GM06990 (cell line): Measurements from ENCODE around the gene FHIT.

Source experiments
- DNase-seq: peaks from one replicate; pipeline ENCODE4 v3.0.0-alpha.2; 2011; ENCODE audit not compliant: insufficient read length; ENCODE audit errors: extremely low read depth
- H3K27me3 ChIP-seq: replicated peaks from 2 replicates; pipeline ENCODE4 v1.6.0; 2011; ENCODE audit warnings: low read length; ENCODE audit not compliant: control insufficient read depth, insufficient read depth
- H3K36me3 ChIP-seq: 2 replicates; pipeline ENCODE4 v1.5.1; 2011; ENCODE audit warnings: low read length; ENCODE audit not compliant: control insufficient read depth, insufficient read depth
- H3K4me3 ChIP-seq: replicated peaks from 2 replicates; pipeline ENCODE4 v1.5.1; 2011; ENCODE audit warnings: low read depth, mild to moderate bottlenecking, control low read depth, low read length
- TF ChIP-seq, protein P1 (sequence below): IDR thresholded peaks from 2 replicates; pipeline ENCODE4 v1.5.1; 2011; ENCODE audit warnings: low read length, control low read depth, mild to moderate bottlenecking, inconsistent platforms; ENCODE audit not compliant: insufficient read depth, poor library complexity, severe bottlenecking

FHIT gene

DNA sequence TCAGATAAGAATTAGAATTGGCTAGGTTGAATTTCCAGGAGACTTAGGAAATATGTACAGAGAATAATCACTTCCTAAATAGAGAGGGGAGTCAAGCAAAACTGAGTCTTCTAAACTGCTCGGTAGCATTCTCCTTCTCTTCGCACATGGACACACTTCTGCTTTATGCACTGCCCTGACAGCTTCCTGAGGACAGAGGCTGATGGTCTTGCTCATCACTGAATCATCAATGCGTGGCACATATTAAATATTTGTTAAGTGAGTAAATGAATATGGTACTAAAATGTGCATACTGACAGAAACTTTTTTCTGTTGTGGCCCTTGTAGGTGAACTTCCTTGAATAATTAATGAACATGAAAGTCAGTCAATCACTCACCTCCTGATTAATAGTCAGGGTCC lies 315.5 kb downstream of the FHIT start:
- TF ChIP-seq, protein P1, sequence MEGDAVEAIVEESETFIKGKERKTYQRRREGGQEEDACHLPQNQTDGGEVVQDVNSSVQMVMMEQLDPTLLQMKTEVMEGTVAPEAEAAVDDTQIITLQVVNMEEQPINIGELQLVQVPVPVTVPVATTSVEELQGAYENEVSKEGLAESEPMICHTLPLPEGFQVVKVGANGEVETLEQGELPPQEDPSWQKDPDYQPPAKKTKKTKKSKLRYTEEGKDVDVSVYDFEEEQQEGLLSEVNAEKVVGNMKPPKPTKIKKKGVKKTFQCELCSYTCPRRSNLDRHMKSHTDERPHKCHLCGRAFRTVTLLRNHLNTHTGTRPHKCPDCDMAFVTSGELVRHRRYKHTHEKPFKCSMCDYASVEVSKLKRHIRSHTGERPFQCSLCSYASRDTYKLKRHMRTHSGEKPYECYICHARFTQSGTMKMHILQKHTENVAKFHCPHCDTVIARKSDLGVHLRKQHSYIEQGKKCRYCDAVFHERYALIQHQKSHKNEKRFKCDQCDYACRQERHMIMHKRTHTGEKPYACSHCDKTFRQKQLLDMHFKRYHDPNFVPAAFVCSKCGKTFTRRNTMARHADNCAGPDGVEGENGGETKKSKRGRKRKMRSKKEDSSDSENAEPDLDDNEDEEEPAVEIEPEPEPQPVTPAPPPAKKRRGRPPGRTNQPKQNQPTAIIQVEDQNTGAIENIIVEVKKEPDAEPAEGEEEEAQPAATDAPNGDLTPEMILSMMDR, result no peak
- no peak overlapping the region for H3K4me3 ChIP-seq
- H3K36me3 ChIP-seq, result no peaks in the 10 kb centered on the region
- DNase-seq, result no peak
- H3K27me3 ChIP-seq, result no peaks in the 10 kb centered on the region

DNA sequence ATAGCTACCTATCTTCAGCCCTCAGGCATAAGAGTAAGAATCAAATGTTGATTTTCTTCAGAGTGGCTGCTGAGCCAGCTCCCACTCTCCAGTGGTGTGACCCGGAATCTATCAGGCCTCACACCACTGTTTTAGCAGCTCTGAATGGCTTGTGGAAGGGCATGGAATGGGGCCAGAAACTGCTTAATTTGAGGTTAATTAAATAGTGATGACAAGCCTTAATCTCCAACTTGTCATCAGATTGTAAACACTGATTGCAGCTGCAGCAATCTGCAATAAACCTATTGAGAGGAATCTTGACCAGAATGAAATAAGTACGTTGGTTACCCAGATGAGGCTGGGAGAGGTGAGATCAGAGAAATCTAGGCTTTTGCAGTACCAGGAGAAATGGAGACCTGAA lies 317.4 kb downstream of the FHIT start:
- Histone ChIP-seq H3K4me3 (no peak overlapping the region), H3K27me3 (no peaks in the 10 kb centered on the region), H3K36me3 (no peaks in the 10 kb centered on the region)
- DNase-seq, result no peak
- TF ChIP-seq, protein P1, result no peak

DNA sequence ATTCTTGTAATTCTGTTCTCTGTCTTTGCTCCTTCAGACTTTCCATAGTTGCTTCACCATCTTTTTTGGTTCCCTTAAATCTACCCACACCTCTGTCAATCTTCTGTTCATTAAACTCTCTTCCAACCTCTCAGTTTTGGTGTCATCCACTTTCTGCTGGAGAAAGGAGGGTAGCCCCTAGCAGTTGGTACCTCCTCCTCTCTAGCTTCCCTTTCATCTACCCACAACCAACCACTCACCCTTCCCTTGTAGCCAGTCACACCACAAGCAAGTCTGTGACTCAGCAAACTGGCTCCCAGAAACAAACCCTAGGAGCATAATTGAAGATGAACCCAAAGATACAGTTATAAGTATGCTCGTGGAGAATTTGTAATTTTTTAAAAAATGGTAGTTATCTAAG lies 318.6 kb downstream of the FHIT start:
- H3K4me3 ChIP-seq, result no peak overlapping the region
- TF ChIP-seq, protein P1, result no peak
- DNase-seq, result no peak
- no peaks in the 10 kb centered on the region for H3K36me3 ChIP-seq
- H3K27me3 ChIP-seq, result no peaks in the 10 kb centered on the region

DNA sequence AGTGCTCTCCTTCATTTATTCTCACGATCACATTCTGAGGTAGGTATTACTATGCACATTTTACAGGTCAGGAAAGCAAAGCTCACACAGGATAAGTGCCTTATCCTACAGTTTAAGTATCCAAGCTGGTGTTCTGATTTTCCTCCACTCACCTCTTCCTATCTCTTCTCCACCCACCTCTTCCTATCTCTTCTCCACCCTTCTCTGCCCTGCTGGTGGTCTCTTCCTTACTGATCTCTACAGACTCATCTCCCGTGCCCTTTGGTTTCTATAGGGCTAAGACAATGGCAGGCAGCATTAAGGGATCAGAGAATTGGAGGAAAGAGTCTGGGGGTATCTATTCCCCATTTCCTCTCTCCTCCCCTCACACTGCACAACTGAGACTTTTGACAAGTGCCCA lies 319.1 kb downstream of the FHIT start:
- TF ChIP-seq, protein P1, result no peak
- H3K27me3 ChIP-seq, result no peaks in the 10 kb centered on the region
- H3K36me3 ChIP-seq, result no peaks in the 10 kb centered on the region
- no peak overlapping the region for H3K4me3 ChIP-seq
- no peak for DNase-seq

GRCh38 chr3:60931452-60931851 lies 319.8 kb downstream of the FHIT start:
- Histone ChIP-seq H3K4me3 (no peak overlapping the region), H3K27me3 (no peaks in the 10 kb centered on the region), H3K36me3 (no peaks in the 10 kb centered on the region)
- TF ChIP-seq, protein P1, result no peak
- no peak for DNase-seq

DNA sequence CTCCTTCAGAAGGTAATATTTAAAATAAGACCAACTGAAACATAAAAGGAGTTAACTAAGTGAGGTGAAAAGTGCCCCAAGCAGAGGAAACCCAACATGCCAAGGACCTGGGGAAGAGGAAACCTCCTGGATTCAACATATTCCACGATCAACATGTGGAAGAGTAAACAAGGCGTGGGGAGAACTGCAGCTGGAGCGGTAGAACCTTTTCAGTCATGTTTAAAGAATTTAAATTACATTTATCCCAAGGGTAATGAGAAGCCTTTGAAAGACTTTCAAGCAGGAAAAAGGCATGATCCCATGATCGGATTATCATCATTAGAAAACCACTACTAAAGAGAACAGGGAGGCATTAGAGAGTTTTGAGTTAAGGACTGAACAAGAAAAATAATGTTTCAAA lies 330.7 kb downstream of the FHIT start:
- Histone ChIP-seq H3K4me3 (no peak overlapping the region), H3K27me3 (no peaks in the 10 kb centered on the region), H3K36me3 (no peaks in the 10 kb centered on the region)
- TF ChIP-seq, protein P1, result no peak
- no peak for DNase-seq
